ENCODE measurements around the gene FSCB. TPM values are rescaled to one million over a fixed set of nuclear protein-coding genes. Genes with fewer than 3 reads are reported as not detected.

The FSCB gene
- total and polyA plus RNA-seq, 10 donors = 0.21 to 1.2 TPM; not detected in 8

- Histone ChIP-seq H3K27me3 (replicated peaks in 1 of 7) (no peaks in the 10 kb centered on the region), H3K4me1 (no peaks in the 10 kb centered on the region), H3K36me3 (no peaks in the 10 kb centered on the region), H3K4me3 (no peak overlapping the region), H3K9me3 (peaks cover 0 to 4% (median 0%) of the 10 kb centered on the region in 8 donors), H3K27ac (no peak overlapping the region)
- TF ChIP-seq POLR2A (IDR thresholded peaks at IDR 0.05) (no peak), CTCF (IDR thresholded peaks at IDR 0.05 in 8 of 11, conservative IDR thresholded peaks at IDR 0.05 in 3 of 11) (no peak), POLR2AphosphoS5 (IDR thresholded peaks at IDR 0.05) (no peak)
- DNase-seq = no peak
- intact Hi-C loops (cut with DNase I; ENCODE audit: low total_unique reads) = no loop called here
Measured at GRCh38 chr14:44468771-44469170, 38.3 kb downstream of the FSCB start.

DNA sequence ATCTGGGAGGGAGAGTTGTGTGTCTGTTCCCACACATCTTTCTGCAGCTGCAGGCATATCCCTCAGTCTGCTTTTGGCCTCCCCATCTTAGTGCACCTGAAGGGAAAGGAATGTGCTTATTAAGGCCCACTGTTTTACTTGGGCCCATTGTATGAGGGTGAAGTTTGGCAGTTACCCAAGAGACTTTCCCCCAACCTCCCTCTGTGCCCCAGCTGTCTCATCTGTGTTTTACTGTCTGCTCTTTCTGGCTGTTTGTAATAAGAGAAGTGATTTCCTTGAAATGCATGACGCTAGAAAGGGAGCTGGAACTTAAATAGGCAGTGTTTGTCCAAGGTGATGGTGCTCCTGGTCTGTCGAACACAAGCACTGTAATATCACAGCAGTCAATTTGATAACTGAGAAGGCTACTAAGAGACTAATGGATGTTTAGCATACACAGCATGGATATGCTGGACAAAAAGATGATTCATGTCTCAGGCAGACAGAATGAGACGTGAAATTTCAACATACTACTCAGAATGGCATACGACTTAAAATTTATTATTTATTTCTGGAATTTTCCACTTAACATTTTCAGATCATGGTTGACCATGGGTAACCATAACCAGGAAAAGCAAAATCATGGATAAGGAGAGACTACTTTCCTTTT lies 43.6 kb downstream of the FSCB start:
- no peak overlapping the region for H3K4me3 ChIP-seq
- TF ChIP-seq POLR2A (IDR thresholded peaks at IDR 0.05) = no peak
- TF ChIP-seq CTCF (IDR thresholded peaks at IDR 0.05 in 8 of 11, conservative IDR thresholded peaks at IDR 0.05 in 3 of 11) = no peak
- no peak overlapping the region for H3K27ac ChIP-seq
- WGBS, 5 donors = 78 to 85% (median 82%) methylated on average over 4 of the region's 4 CpGs
- H3K27me3 ChIP-seq (replicated peaks in 1 of 7) = no peaks in the 10 kb centered on the region
- peaks cover 0 to 13% (median 0%) of the 10 kb centered on the region in 8 donors for H3K9me3 ChIP-seq
- no peaks in the 10 kb centered on the region for H3K36me3 ChIP-seq
- H3K4me1 ChIP-seq = no peaks in the 10 kb centered on the region
- DNase-seq = no peak
- intact Hi-C loops (cut with DNase I; ENCODE audit: low total_unique reads) = no loop called here

DNA sequence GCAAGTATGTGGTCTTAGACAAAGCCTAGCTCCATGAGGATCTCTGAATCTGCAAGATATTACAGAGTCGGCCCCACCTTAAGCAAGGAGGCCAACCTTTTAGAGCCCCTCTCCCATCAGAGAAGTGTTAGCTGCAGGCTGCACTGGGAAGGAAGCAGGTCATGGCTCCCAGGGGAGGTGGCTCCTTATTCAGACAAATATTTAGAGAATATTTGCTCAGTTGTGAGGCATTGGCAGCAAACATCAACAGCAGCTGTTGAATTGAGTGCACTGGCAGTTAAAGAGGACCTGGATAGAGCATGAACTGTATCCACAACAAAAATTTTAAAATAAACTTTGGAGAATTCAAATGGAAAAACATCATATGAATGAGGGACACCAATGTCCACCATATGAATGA lies 44.7 kb downstream of the FSCB start:
- intact Hi-C loops (cut with DNase I; ENCODE audit: low total_unique reads) = no loop called here
- no peak overlapping the region for H3K27ac ChIP-seq
- WGBS, 5 donors = 84 to 96% (median 91%) methylated on average over 1 of the region's 1 CpG
- no peak overlapping the region for H3K4me3 ChIP-seq
- H3K4me1 ChIP-seq = no peaks in the 10 kb centered on the region
- no peaks in the 10 kb centered on the region for H3K36me3 ChIP-seq
- H3K9me3 ChIP-seq = peaks cover 0 to 24% (median 2%) of the 10 kb centered on the region in 8 donors
- H3K27me3 ChIP-seq (replicated peaks in 1 of 7) = no peaks in the 10 kb centered on the region
- no peak for DNase-seq
- TF ChIP-seq CTCF (IDR thresholded peaks at IDR 0.05 in 8 of 11, conservative IDR thresholded peaks at IDR 0.05 in 3 of 11) = no peak
- TF ChIP-seq POLR2AphosphoS5 (IDR thresholded peaks at IDR 0.05) = no peak

GRCh38 chr14:44461811-44462210 lies 45.3 kb downstream of the FSCB start:
- Histone ChIP-seq H3K4me3 (no peak overlapping the region), H3K9me3 (peaks cover 0 to 30% (median 7%) of the 10 kb centered on the region in 8 donors), H3K36me3 (no peaks in the 10 kb centered on the region), H3K27ac (no peak overlapping the region), H3K27me3 (replicated peaks in 1 of 7) (no peaks in the 10 kb centered on the region), H3K4me1 (no peaks in the 10 kb centered on the region)
- 43 to 71% (median 45%) methylated on average over 2 of the region's 2 CpGs for WGBS, 5 donors
- DNase-seq = no peak
- intact Hi-C loops (cut with DNase I; ENCODE audit: low total_unique reads) = no loop called here
- TF ChIP-seq POLR2A (IDR thresholded peaks at IDR 0.05) (no peak), POLR2AphosphoS5 (IDR thresholded peaks at IDR 0.05) (no peak), CTCF (IDR thresholded peaks at IDR 0.05 in 8 of 11, conservative IDR thresholded peaks at IDR 0.05 in 3 of 11) (no peak)

All from spleen (tissue), 11 donors.